ENCODE measurements around the gene MCTP1. TPM values are rescaled to one million over a fixed set of nuclear protein-coding genes. Genes with fewer than 3 reads are reported as not detected.

Gene MCTP1
- total RNA-seq, 3 donors from 2014 or later: 22.8 to 57.8 (median 24.3) TPM

- TF ChIP-seq, protein P1, sequence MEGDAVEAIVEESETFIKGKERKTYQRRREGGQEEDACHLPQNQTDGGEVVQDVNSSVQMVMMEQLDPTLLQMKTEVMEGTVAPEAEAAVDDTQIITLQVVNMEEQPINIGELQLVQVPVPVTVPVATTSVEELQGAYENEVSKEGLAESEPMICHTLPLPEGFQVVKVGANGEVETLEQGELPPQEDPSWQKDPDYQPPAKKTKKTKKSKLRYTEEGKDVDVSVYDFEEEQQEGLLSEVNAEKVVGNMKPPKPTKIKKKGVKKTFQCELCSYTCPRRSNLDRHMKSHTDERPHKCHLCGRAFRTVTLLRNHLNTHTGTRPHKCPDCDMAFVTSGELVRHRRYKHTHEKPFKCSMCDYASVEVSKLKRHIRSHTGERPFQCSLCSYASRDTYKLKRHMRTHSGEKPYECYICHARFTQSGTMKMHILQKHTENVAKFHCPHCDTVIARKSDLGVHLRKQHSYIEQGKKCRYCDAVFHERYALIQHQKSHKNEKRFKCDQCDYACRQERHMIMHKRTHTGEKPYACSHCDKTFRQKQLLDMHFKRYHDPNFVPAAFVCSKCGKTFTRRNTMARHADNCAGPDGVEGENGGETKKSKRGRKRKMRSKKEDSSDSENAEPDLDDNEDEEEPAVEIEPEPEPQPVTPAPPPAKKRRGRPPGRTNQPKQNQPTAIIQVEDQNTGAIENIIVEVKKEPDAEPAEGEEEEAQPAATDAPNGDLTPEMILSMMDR (IDR thresholded peaks at IDR 0.05): no peak
- no peak for TF ChIP-seq POLR2AphosphoS5 (IDR thresholded peaks at IDR 0.05)
- no peak for TF ChIP-seq POLR2A (IDR thresholded peaks at IDR 0.05)
- Histone ChIP-seq H3K9me3 (no peaks in the 10 kb centered on the region), H3K4me1 (no peaks in the 10 kb centered on the region), H3K27ac (no peak overlapping the region), H3K36me3 (no peaks in the 10 kb centered on the region), H3K4me3 (no peak overlapping the region), H3K27me3 (no peaks in the 10 kb centered on the region)
- DNase-seq (ENCODE audit: low spot score in 2 of 2): no peak
- intact Hi-C loops (cut with DNase I; ENCODE audit: low total_unique reads): no loop called here
These were observed 12.5 kb downstream of the MCTP1 start for GRCh38 chr5:95272316-95272929.

GRCh38 chr5:95262933-95263660 is 21.8 kb downstream of the MCTP1 start:
- Histone ChIP-seq H3K4me3 (no peak overlapping the region), H3K27ac (no peak overlapping the region), H3K9me3 (no peaks in the 10 kb centered on the region), H3K36me3 (no peaks in the 10 kb centered on the region), H3K27me3 (no peaks in the 10 kb centered on the region), H3K4me1 (no peaks in the 10 kb centered on the region)
- intact Hi-C loops (cut with DNase I; ENCODE audit: low total_unique reads): no loop called here
- DNase-seq (ENCODE audit: low spot score in 2 of 2): no peak
- TF ChIP-seq POLR2A (IDR thresholded peaks at IDR 0.05) (no peak), POLR2AphosphoS5 (IDR thresholded peaks at IDR 0.05) (no peak)
- TF ChIP-seq, protein P1 (IDR thresholded peaks at IDR 0.05): no peak

DNA sequence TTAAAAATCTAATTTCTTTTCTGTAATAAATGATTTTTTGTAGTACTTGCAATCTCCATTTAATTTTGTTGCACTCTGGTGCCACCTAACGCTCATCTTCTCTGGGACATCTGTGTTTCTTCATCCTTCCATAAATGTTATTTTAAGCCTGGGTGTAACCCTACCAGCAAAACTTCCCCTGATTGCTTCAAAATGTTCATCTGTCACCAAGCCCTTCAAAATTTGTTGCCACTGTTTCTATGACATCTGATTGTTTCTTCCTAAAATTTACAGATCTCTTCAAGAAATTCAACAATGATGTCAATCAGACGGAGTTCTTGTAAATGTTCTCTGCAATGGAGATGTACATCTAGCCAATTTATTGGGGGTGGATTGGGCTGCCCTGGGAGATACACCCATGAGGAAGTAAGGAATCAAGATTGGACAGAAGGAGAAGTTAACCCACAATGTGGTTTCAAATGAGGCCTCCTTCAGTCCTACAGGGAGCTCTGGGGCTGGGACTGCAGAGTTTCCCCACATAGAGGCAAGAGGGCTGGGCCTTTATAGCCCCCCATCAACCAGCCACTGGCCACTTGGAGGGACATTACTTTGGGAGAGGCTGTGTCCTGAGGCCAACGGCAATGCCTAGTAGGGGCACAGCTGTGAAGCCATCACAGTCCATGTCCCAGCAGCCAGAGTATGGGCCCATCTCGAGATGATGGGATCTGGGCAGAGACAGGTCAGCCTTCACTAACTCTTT is 23.3 kb downstream of the MCTP1 start:
- no peaks in the 10 kb centered on the region for H3K4me1 ChIP-seq
- intact Hi-C loops (cut with DNase I; ENCODE audit: low total_unique reads): no loop called here
- H3K27ac ChIP-seq: no peak overlapping the region
- DNase-seq (ENCODE audit: low spot score in 2 of 2): no peak
- H3K36me3 ChIP-seq: no peaks in the 10 kb centered on the region
- H3K9me3 ChIP-seq: no peaks in the 10 kb centered on the region
- H3K27me3 ChIP-seq: no peaks in the 10 kb centered on the region
- no peak for TF ChIP-seq POLR2AphosphoS5 (IDR thresholded peaks at IDR 0.05)
- TF ChIP-seq POLR2A (IDR thresholded peaks at IDR 0.05): no peak
- TF ChIP-seq, protein P1 (IDR thresholded peaks at IDR 0.05): no peak
- H3K4me3 ChIP-seq: no peak overlapping the region

DNA sequence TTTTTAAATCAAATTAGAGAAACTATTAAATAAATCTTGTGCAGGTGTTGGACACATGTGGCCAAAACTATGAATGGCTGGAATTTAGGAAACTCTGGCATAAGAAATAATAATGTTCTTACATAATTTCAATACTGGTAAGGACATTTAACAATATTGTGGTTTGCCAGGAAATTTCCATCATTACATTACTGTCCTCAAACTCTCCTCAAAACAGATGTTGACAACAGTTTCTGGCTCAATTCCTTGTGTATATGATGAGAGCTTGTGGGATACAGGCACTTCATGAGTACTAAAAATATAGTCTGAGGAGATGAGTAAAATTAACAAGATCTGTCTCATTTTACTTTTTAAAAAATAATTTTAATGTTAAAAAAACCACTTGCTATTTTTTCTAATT is 27.9 kb downstream of the MCTP1 start:
- TF ChIP-seq POLR2A (IDR thresholded peaks at IDR 0.05) (no peak), POLR2AphosphoS5 (IDR thresholded peaks at IDR 0.05) (no peak)
- TF ChIP-seq, protein P1 (IDR thresholded peaks at IDR 0.05): no peak
- H3K27ac ChIP-seq: no peak overlapping the region
- H3K4me3 ChIP-seq: no peak overlapping the region
- H3K27me3 ChIP-seq: peaks cover 0 to 3% of the 10 kb centered on the region in 2 donors
- H3K9me3 ChIP-seq: no peaks in the 10 kb centered on the region
- intact Hi-C loops (cut with DNase I; ENCODE audit: low total_unique reads): no loop called here
- DNase-seq (ENCODE audit: low spot score in 2 of 2): no peak
- no peaks in the 10 kb centered on the region for H3K4me1 ChIP-seq
- no peaks in the 10 kb centered on the region for H3K36me3 ChIP-seq

GRCh38 chr5:95256446-95256845 is 28.4 kb downstream of the MCTP1 start:
- DNase-seq (ENCODE audit: low spot score in 2 of 2): no peak
- Histone ChIP-seq H3K9me3 (no peaks in the 10 kb centered on the region), H3K27me3 (peaks cover 0 to 3% of the 10 kb centered on the region in 2 donors), H3K4me1 (no peaks in the 10 kb centered on the region), H3K36me3 (no peaks in the 10 kb centered on the region), H3K4me3 (no peak overlapping the region), H3K27ac (no peak overlapping the region)
- no peak for TF ChIP-seq POLR2AphosphoS5 (IDR thresholded peaks at IDR 0.05)
- TF ChIP-seq POLR2A (IDR thresholded peaks at IDR 0.05): no peak
- TF ChIP-seq, protein P1 (IDR thresholded peaks at IDR 0.05): no peak
- intact Hi-C loops (cut with DNase I; ENCODE audit: low total_unique reads): no loop called here

All from breast epithelium (tissue), 4 donors.